Tongue (tissue), 2 donors: ENCODE results near the gene TSKU. TPM values are rescaled to one million over a fixed set of nuclear protein-coding genes. Genes with fewer than 3 reads are reported as not detected.
A peak's percentile ranks its signal among the peaks of the same experiment; 100 is the strongest.
"Not testable (repeated sequence)": the region's sequence is repeated elsewhere in the genome, so short reads cannot be mapped to it uniquely, and the experiment has no call there.

Experiments
- DNase-seq: peaks from one replicate; pipeline ENCODE4 v3.0.0-alpha.2; 2015
- total RNA-seq: library from RNA; depleted of rRNA; stranded (reverse); fragments of >200 nt; gene quantifications from one replicate; pipeline ENCODE4 v1.2.3, GENCODE V29; 2014

Gene TSKU
- total RNA-seq, 1 donor from 2014 or later = 14.6 TPM

- no peak for DNase-seq
Observed at GRCh38 chr11:76801736-76802135, 18.6 kb downstream of the TSKU start.

- DNase-seq = no peak
Observed at GRCh38 chr11:76802151-76802550, 19.0 kb downstream of the TSKU start.

- no peak for DNase-seq
Observed at GRCh38 chr11:76802621-76803020, 19.5 kb downstream of the TSKU start.

DNA sequence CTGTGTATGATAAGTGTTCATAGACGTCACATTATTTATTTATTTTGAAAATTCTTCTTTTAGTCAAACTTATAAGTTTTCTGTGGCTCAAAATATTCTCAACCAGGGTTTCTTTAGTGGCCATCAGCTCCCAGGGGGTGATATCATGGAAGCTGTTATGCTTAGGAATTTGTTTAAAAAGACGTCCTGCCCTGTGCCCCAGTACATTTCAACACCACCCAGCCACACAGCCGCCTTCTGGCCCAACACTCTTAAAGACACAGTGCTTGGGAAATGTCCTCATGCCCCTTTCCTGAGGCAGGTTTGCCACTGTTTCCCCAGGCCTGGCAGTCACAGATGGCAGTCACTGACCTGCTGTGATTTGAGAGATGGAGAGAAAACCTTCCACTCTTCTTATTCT is 19.9 kb downstream of the TSKU start:
- DNase-seq = no peak

GRCh38 chr11:76803811-76804600 is 20.9 kb downstream of the TSKU start:
- no peak for DNase-seq

- no peak for DNase-seq
Observed at GRCh38 chr11:76805206-76805913, 22.2 kb downstream of the TSKU start.

DNA sequence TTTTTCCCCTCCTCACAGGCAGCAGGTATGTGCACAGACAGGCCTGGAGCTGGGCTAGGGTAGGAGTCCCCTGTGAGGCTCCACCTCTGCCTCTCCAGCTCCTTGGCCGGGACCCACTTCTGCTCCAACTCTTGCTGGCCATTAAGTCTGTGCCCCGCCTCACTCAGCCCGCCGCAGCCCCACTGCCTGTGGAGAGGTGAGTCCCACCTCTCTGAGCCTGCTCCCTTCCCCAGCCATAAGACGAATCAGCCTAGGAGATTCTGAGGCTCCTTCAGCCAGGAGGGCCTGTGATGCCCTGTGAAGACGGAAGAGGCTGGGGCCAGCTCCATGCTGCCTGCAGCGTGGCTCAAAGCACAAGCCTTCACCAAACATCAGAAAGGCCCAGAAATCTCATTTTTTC is 23.0 kb downstream of the TSKU start:
- no peak for DNase-seq

DNA sequence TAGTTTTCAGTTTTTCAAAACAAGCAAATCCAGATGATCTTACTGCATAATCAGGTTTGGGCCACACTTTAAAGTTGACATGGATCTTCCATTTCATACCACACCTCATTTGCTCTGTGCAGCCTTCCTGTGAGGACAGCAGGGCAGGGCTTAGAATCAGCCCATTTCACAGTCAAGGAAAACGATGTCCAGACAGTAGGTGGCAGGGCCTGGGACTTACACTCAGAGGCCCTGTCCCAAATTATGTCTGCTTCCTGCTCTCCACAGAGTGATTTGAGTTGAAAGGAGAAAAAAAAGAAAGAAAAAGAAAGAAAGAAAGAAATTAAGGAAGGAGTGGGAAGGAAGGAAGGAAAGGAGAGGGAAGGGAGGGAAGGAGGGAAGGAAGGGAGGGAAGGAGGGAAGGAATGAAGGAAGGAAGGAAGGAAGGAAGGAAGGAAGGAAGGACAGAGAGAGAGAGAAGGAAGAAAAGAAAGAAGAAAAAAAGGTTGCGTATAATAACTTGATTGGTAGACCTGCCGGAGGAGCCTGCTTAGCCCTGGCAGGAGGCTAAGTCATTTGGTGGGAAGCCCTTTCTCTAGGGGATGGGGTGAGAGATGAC is 23.6 kb downstream of the TSKU start:
- no peak for DNase-seq

GRCh38 chr11:76807206-76807875 is 24.2 kb downstream of the TSKU start:
- peak; percentile 91 for DNase-seq

GRCh38 chr11:76808171-76808570 is 25.0 kb downstream of the TSKU start:
- DNase-seq = no peak

DNA sequence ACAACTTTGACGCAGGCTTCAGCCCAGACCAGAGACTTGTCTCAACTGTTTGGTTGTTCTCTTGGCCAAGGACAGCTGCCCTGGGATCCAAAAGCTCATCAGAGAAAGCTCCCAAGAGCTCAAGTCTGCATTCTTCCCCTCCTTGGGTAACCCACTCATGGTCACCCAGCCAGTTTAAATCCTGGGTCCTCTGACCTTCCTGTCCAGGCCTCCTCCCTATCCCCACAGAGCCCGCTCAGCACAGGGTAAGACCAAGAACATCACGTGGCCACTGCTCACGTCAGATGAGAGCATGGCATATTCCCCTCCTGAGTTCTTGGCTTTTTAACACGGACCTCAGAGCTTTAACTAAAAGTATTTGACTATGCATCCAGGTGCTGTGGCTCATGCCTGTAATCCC is 25.8 kb downstream of the TSKU start:
- no peak for DNase-seq

DNA sequence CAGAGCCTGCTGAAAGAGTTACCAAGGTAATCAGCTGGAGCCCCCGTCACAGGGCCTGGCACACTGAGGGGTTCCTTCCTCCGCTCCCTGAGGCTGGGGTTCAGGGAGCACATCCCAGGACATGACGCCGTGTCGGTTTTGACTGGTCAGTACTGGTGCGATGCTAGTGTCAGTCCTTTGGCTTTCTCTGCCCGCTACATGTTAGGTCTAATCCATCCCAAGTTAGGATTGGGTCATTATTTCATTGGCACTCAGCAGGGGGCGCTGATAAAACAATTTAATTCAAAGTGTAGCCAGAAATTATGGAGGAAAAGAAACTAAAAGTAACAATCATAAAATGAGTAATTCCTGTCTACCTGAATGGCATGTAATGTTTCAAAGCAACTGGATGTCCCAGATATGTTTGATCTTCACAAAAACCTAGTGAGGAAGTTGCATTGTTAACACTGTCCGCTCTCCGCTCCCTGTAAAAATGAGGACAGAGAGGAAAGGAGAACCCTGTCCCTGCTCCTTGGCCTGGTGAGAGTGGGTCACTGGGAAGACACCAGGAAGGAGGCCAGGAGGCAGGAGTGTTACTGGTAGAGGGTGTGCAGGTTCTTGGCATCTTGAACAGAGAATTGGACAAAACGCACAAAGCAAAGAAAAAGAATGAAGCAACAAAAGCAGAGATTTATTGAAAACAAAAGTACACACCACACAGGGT is 27.1 kb downstream of the TSKU start:
- no peak for DNase-seq

GRCh38 chr11:76811259-76811658 is 28.1 kb downstream of the TSKU start:
- DNase-seq = no peak

GRCh38 chr11:76814414-76814813 is 31.3 kb downstream of the TSKU start:
- no peak for DNase-seq

DNA sequence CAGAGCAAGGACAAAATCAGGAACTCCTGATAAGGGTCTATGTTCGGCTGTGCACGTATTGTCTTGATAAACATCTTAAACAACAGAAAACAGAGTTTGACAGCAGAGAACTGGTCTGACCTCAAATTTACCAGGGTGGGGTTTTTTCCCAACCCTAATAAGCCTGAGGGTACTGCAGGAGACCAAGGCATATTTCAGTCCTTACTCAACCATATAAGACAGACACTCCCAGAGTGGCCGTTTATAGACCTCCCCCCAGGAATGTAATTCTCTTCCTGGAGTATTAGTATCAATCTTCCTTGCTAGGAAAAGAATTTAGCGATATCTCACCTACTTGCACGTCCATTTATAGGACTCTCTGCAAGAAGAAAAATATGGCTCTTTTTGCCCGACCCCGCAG is 32.5 kb downstream of the TSKU start:
- DNase-seq = not testable (repeated sequence)

DNA sequence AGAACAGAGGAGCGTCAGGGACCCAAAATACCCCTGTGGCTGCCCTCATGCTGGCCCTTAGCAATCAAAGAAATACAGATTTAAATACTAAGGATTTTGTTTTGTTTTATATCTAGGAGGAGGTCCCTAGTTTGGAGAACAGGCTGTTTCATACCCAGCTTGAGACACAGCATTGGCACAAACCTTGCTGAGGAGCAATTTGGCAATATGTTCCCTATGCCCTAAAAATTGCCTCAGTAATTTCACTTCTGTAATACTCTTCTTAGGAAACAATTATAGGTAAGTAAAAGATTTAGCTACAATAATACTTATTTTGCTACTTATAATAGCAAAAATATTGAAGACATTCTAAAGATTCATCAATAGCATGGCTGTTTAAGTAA is 37.0 kb downstream of the TSKU start:
- no peak for DNase-seq

DNA sequence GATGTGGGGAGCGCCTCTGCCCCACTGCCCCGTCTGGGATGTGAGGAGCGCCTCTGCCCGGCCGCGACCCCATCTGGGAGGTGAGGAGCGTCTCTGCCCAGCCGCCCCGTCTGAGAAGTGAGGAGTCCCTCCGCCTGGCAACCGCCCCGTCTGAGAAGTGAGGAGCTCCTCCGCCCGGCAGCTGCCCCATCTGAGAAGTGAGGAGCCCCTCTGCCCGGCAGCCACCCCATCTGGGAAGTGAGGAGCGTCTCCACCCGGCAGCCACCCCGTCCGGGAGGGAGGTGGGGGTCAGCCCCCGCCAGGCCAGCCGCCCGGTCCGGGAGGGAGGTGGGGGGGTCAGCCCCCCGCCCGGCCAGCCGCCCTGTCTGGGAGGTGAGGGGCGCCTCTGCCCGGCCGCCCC is 38.2 kb downstream of the TSKU start:
- DNase-seq = not testable (repeated sequence)

DNA sequence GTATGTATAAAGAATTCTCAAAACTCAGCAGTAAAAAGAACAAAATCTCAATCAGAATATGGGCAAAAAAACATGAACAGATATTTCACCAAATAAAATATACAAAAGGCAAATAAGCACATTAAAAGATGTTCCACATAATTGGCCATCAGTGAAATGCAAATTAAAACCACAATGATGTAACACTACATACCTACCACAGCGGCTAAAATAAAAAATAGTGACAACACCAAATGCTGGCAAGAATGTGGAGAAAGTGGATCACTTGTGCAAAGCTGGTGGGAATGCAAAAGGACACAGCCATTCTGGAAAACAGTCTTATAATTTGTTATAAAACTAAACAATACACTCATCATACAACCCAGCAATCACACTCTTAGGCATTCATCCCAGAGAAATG is 39.2 kb downstream of the TSKU start:
- DNase-seq = no peak

GRCh38 chr11:76823481-76824028 is 40.4 kb downstream of the TSKU start:
- no peak for DNase-seq

GRCh38 chr11:76824083-76824939 is 41.2 kb downstream of the TSKU start:
- DNase-seq = no peak
